Measurements from ENCODE around the gene KCNG2. TPM values are rescaled to one million over a fixed set of nuclear protein-coding genes. Genes with fewer than 3 reads are reported as not detected.

The KCNG2 gene
- total RNA-seq, 2 donors from 2014 or later: not detected

DNA sequence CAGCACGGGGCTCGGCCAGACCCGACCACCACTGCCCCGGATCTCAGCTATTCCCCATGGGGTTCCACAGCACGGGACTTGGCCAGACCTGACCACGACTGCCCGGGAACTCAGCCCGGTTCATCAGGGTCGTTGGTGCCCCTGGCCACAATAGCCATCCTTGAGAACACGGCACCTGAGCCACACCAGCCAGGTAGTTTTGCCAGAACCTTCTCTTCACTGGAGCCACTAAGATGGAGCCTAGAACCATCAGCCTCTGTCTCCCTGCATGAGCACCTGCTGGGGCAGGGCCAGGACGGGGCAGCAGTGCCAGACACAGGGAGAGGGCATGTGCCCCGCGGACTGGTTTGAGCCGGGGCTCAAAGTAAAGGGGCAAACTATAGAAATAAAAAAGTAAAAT, 11.4 kb upstream of the KCNG2 start:
- no peak for DNase-seq (ENCODE audit: low spot score)

DNA sequence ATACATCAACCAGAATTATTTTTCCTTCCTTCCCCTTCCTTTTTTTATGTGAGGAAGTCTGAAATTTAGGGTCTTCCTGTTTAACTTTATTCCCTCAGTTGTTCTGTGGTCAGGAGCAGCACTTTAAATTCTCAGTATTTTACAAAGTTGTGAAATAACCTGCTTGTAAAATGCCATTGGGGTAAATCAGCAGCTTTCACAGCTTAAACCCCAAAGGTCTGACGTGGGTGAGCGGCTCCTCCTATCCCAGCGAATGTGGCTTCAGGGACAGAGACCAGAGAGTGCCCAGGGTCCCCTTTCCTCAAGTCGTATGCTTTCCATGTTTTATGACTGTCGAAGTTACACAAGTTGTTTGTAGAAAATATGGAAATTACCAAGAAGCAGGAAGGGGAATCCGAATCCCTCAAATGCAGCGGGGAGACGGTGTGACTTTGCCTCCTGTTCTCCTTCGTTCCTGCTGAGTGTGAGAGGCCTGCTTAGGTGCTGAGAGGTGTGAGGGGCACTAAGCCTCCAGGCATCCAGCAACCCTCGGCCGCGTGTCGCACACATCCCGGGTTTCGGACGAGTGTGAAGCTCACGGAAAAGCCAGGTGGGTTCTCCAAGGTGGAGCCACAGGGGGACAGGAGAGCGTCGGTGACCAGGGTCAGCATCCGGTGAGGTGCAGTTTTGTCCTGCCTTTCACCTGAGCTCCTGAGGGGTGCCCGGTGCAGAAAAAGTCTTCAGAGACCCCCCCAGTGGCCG, 10.8 kb upstream of the KCNG2 start:
- TF ChIP-seq, protein P1, sequence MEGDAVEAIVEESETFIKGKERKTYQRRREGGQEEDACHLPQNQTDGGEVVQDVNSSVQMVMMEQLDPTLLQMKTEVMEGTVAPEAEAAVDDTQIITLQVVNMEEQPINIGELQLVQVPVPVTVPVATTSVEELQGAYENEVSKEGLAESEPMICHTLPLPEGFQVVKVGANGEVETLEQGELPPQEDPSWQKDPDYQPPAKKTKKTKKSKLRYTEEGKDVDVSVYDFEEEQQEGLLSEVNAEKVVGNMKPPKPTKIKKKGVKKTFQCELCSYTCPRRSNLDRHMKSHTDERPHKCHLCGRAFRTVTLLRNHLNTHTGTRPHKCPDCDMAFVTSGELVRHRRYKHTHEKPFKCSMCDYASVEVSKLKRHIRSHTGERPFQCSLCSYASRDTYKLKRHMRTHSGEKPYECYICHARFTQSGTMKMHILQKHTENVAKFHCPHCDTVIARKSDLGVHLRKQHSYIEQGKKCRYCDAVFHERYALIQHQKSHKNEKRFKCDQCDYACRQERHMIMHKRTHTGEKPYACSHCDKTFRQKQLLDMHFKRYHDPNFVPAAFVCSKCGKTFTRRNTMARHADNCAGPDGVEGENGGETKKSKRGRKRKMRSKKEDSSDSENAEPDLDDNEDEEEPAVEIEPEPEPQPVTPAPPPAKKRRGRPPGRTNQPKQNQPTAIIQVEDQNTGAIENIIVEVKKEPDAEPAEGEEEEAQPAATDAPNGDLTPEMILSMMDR (IDR thresholded peaks at IDR 0.05): no peak
- DNase-seq (ENCODE audit: low spot score): no peak

More for the DNA sequence above, 11.4 kb upstream of the KCNG2 start:
- TF ChIP-seq, protein P1 (IDR thresholded peaks at IDR 0.05): no peak
- Histone ChIP-seq H3K4me1 (peaks cover 0 to 9% of the 10 kb centered on the region in 2 donors), H3K27me3 (peaks cover 8 to 26% of the 10 kb centered on the region in 2 donors), H3K9me3 (no peaks in the 10 kb centered on the region), H3K36me3 (no peaks in the 10 kb centered on the region), H3K4me3 (no peak overlapping the region), H3K27ac (no peak overlapping the region)

DNA sequence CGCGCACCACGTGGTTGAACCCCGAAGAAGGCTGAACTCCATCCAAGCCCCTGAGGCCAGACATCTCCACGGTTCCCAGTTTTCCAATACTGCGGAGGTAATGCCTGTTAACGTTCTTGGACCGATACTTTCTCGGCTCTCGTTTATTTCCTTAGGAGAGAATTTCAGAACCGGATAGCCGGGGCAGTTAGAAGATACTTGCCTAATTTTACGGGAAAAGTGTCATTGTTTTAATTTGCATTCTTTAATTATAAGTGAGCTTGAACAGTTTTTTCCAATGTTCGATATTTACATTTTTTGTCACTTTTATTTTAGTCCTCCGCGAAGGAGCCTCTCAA, 10.2 kb upstream of the KCNG2 start:
- H3K4me1 ChIP-seq: peaks cover 0 to 9% of the 10 kb centered on the region in 2 donors
- DNase-seq (ENCODE audit: low spot score): no peak
- no peak overlapping the region for H3K27ac ChIP-seq
- H3K27me3 ChIP-seq: peaks cover 8 to 26% of the 10 kb centered on the region in 2 donors
- TF ChIP-seq, protein P1 (IDR thresholded peaks at IDR 0.05): no peak
- no peaks in the 10 kb centered on the region for H3K36me3 ChIP-seq
- H3K9me3 ChIP-seq: no peaks in the 10 kb centered on the region
- no peak overlapping the region for H3K4me3 ChIP-seq

More for the DNA sequence above, 10.8 kb upstream of the KCNG2 start:
- no peak overlapping the region for H3K4me3 ChIP-seq
- no peaks in the 10 kb centered on the region for H3K36me3 ChIP-seq
- H3K9me3 ChIP-seq: no peaks in the 10 kb centered on the region
- peaks cover 0 to 9% of the 10 kb centered on the region in 2 donors for H3K4me1 ChIP-seq
- H3K27ac ChIP-seq: no peak overlapping the region
- peaks cover 8 to 26% of the 10 kb centered on the region in 2 donors for H3K27me3 ChIP-seq

DNA sequence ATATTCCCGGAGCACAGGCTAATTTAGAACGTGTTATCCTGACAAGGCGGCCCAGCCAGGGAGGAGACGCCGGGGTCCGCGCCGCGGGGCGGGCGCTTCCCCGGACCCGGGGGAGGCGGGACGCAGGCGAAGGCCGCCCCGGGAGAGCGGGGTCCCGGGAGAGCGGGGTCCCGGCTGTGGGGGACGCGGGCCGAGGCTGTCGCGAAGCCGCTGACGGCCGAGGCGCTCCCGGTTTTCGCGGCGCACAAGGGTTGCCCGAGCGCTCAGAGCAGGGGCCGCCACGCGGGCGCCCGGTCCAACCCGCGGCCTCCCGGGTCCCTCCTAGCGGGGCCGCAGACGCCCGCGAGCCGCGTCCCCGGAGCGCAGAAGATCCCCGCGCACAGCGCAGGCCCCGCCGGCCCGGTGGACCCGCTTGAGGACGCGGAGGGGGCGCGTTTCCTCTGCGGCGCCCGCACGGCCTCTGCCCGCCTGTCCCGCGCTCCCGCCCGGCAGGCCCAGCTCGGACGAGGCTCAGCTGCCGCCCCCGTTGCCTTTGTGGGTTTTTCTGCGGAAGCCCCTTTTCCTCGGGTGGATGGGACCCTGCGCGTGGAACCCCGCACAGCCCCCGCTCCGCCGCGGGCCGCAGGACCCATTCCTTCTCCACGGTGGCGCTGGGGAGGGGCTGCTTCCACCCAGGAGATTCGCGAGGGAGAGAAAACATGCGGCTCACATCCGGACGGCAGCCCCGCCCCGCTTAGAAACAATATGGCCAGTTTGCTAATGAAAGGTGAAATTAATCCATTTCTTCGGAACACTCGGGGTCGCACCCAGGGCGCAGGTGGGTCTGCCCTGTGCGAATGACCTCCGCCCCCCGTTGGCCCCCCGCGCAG, 9.6 kb upstream of the KCNG2 start:
- Histone ChIP-seq H3K4me1 (peaks cover 0 to 9% of the 10 kb centered on the region in 2 donors), H3K27ac (no peak overlapping the region), H3K36me3 (no peaks in the 10 kb centered on the region), H3K27me3 (peaks cover 8 to 26% of the 10 kb centered on the region in 2 donors), H3K9me3 (no peaks in the 10 kb centered on the region), H3K4me3 (peak overlapping the region in 1 of 2 donors; percentile 35)
- TF ChIP-seq, protein P1 (IDR thresholded peaks at IDR 0.05): no peak
- no peak for DNase-seq (ENCODE audit: low spot score)

DNA sequence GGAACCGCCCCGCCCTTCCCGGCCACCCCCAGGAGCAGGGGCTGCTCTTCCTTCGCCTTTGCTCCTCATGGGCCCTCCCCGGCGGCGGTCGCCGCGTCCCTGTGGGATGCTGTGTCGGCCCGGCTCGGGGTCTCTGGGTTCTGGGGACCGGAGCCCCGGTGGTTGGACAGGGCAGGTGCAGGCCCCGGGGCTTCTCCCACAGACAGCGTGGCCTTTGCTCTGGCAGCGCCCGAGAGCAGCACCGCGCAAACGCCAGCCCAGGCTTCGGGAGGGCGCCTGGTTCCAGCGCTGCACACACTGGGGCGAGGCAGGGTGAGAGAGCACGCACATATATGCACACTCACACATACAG, 9.0 kb upstream of the KCNG2 start:
- TF ChIP-seq, protein P1 (IDR thresholded peaks at IDR 0.05): no peak
- Histone ChIP-seq H3K27me3 (peaks cover 8 to 26% of the 10 kb centered on the region in 2 donors), H3K4me3 (no peak overlapping the region), H3K36me3 (no peaks in the 10 kb centered on the region), H3K27ac (no peak overlapping the region), H3K9me3 (no peaks in the 10 kb centered on the region), H3K4me1 (peaks cover 0 to 9% of the 10 kb centered on the region in 2 donors)
- no peak for DNase-seq (ENCODE audit: low spot score)
